Hindlimb muscle (tissue), 1 donor: ENCODE measurements around the gene NEAT1. TPM values are rescaled to one million over a fixed set of nuclear protein-coding genes. Genes with fewer than 3 reads are reported as not detected.
"Not testable (repeated sequence)": the region's sequence is repeated elsewhere in the genome, so short reads cannot be mapped to it uniquely, and the experiment has no call there.

Experiments used
- DNase-seq: peaks from one replicate; pipeline ENCODE4 v3.0.0-alpha.2; 2013
- polyA plus RNA-seq: library from polyadenylated mRNA; unstranded; fragments of 120-200 nt; gene quantifications from one replicate; pipeline ENCODE4 v1.2.1, GENCODE V29; 2013; ENCODE audit not compliant: insufficient read length

Gene NEAT1
- polyA plus RNA-seq, 1 donor, result 88.9 TPM

DNA sequence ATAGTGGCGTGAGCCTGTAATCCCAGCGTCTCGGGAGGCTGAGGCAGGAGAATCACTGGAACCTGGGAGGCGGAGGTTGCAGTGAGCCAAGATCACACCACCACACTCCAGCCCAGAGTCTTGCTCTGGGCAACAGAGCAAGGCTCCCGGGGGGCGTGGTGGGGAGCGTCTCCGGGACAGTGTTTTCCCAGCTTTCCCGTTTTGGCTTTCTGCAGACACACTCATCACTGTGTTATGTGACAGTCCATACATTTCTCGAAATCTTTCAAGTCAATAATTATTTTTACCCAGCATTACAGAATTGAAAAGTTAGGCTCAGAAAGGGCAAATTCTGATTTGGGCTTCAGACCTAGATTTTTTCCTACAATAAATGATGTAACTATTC is 31.7 kb downstream of the NEAT1 start:
- no peak for DNase-seq

DNA sequence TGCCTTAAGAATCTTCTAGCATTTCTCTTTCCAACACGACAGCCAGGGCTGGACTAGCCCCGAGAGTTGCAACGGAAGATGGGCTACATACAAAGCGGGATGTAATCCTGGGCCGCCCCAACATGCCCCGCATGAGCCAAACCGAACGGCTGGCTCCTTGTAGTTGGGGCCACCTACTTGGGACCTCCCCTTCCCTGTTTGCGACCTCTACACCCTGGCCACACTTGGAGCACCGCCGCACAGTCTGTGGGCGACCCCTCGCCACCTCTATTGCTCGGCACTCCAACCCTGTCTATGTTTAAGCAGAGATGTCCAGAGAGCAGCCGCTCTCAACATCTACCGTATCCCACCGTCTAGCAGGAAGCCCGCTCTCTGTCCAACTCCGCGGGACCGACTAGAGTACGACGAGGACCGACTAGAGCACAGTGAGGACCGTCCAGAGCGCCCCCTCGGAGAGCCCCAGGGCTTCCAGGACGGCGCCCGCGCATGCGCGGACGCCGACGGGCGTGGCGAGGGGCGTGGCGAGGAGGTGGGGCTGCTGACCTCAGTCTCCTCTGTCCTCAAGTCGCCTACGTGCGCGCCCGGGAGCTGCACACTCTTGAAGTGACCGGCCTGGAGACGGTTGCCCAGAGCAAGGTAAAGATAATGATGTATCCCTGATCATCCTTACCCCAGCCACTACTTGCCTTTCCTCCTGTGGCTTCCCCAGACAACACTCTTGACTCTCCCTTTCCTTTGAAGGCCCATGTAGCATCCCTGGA is 32.3 kb downstream of the NEAT1 start:
- DNase-seq, result peak; percentile 95

DNA sequence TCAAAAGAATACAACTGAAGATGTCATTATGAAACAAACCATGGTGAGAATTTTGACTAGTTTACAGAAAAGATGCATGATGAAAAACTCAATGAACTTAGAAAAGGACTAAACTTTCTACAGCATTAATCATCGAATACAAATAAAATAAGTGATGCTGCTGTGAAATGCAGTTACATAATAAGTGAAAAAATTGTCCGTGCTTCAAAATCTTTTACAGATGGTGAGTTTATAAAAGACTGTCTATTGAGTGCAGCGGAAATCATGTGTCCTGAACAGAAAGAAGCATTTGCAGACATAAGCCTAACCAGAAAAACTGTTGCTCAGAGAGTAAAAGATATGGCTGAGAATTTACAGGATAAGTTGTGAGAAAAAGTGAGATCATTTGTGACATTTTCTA is 33.8 kb downstream of the NEAT1 start:
- no peak for DNase-seq

DNA sequence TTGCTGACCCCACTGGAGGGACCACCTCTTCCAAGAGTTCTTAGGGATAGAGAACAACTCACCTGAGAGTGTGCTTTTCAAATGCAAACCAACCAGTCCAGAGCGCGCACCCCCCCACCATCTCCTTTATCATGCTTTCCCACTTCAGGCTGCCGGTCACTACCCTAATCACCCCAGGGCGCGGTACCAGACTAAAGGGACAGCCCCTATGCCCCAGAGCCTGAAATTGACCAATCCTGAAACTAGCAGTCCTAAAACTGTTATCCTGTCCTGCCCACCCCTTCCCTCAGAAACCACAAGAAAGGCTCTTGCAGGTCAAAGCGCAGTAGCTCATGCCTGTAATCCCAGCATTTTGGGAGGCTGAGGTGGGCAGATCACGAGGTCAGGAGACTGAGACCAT is 37.0 kb downstream of the NEAT1 start:
- DNase-seq, result no peak

DNA sequence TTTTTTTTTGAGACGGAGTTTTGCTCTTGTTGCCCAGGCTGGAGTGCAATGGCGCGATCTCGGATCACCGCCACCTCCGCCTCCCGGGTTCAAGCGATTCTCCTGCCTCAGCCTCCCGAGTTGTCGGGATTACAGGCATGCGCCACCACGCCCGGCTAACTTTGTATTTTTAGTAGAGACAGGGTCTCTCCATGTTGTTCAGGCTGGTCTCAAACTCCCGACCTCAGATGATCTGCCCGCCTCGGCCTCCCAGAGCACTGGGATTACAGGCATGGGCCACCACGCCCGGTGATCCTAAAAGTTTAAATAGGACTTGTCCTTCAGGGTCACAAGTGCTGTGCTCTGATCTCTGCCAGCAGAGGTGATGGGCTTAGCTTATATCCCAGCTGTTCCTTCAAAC is 42.9 kb downstream of the NEAT1 start:
- DNase-seq, result not testable (repeated sequence)

DNA sequence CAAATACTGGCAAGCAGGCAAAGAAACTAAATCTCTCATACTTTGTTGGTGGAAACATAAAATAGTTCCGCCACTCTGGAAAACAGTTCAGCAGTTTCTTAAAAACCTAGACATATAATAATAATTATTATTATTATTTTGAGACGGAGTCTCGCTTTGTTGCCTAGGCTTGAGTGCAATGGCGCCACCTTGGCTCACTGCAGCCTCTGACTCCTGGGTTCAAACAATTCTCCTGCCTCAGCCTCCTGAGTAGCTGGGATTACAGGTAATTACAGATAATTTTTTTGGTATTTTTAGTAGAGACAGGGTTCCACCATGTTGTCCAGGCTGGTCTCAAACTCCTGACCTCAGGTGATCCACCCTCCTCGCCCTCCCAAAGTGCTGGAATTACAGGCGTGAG is 44.7 kb downstream of the NEAT1 start:
- not testable (repeated sequence) for DNase-seq

DNA sequence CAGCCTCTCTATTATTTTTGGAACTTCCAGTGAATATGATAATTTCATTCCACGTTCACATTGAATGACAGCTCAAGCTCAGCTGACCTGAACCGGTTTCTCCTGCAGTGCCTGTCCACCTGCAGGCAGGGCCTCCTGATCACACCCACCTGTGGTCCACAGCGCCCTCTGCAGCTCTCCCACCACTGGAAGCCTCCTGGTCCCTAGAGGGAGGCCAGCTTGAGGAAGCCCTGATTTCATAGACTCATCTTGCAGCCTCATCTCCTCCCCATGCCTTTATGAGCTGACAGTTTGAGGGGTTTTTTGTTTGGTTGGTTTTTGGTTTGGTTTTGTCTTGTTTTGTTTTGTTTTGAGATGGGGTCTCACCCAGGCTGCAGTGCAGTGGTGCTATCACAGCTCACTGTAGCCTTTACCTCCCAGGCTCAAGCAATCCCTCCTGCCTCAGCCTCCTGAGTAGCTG is 46.3 kb downstream of the NEAT1 start:
- no peak for DNase-seq

DNA sequence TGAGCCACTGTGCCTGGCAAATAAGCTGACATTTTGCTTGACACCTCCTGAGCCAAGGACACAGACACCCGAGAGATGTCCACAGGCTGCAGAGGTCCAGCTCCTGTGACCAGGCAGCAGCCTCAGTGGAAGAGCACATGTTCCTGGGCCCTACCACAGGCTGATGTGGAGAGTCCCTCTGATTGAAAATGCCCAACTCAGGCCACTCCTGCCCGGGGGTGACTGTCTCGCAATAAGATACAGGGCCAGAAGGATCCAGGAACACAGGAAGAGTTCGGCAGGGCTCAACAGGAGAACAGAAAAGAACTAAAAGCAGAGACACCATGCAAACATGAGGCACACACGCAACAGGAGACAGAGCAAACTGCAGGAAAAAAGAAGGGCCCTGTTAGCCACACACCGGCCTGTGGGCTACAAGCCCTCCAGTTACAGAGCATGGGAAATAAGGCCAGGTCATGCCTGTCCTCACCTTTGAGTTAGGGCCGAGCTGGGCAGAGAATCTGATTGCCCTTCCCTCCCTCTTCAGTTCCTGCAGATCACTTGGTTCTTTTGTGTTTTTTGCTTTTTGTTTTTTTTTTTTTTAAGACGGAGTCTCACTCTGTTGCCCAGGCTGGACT is 47.9 kb downstream of the NEAT1 start:
- DNase-seq, result no peak

DNA sequence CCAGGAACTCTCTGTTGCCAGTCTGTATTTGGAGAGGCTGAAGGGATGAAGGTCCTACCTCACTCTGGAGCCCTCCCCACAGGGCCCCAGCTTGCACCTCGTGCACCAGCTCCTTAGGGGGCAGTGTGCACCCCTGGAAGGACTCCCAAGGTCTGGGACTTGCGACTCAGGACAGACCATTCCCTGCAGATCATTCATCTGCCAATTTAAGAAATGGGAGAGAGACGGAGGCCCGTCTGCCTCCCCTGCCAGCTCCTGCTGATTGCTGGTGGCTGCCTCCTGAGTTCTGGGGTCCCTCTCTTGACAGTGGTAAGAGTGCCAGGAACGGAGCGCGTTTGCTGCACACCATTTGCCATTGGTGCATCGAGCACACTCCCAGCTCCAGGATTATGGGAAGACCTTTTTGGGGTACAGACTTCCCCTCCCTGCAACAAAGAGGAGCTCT is 48.9 kb downstream of the NEAT1 start:
- DNase-seq, result no peak

DNA sequence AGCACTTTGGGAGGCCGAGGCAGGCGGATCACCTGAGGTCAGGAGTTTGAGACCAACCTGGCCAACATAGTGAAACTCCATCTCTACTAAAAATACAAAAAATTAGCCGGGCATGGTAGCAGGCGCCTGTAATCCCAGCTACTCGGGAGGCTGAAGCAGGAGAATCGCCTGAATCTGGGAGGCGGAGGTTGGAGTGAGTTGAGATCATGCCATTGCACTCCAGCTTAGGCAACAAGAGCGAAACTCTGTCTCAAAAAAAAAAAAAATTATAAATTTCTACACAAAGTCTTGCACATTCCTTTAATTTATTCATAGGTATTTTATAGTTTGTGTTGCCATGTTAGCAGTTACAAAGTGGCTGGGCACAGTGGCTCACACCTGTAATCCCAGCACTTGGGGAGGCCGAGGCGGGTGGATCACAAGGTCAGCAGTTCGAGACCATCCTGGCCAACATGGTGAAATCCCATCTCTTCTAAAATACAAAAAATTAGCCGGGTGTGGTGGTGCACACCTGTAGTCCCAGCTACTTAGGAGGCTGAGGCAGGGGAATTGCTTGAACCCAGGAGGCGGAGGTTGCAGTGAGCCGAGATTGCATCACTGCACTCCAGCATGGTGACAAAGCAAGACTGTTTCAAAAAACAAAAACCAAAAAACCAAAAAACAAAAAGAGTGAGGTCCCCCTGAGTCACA is 50.1 kb downstream of the NEAT1 start:
- DNase-seq, result not testable (repeated sequence)

DNA sequence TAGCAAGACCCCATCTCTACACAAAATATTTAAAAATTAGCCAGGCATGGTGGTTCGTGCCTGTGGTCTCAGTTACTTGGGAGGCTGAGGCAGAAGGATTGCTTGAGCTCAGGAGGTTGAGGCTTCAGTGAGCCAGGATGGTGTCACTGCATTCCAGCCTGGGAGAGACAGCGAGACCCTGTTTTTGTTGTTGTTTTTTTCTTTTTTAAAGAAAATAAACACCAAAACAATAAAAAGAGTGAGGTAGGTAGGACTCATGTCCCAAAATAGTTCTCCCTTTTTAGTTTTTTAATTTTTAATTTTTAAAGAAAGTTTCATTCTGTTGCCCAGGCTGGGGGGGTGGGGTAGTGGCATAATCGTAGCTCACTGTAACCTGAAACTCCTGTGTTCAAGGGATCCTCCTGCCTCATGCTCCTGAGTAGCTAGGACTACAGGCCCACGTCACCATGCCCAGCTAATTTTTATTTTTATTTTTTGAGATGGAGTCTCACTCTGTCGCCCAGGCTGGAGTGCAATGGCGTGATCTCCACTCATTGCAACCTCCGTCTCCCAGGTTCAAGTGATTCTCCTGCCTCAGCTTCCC is 50.8 kb downstream of the NEAT1 start:
- DNase-seq, result no peak

DNA sequence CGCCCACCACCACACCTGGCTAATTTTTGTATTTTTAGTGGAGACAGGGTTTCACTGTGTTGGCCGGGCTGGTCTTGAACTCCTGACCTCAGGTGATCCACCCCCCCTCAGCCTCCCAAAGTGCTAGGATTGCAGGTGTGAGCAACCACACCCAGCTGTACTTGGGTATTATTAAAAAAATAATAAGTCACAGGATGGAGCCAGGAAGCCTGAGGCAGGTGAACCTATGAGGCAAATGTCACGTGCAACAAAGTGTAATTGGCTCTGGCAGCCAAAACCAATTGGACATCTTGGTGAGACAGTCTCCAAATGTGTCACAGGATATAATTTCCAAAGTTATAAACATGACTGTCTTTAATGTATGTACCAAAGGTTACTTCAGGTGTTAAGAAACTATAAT is 52.3 kb downstream of the NEAT1 start:
- DNase-seq, result no peak

DNA sequence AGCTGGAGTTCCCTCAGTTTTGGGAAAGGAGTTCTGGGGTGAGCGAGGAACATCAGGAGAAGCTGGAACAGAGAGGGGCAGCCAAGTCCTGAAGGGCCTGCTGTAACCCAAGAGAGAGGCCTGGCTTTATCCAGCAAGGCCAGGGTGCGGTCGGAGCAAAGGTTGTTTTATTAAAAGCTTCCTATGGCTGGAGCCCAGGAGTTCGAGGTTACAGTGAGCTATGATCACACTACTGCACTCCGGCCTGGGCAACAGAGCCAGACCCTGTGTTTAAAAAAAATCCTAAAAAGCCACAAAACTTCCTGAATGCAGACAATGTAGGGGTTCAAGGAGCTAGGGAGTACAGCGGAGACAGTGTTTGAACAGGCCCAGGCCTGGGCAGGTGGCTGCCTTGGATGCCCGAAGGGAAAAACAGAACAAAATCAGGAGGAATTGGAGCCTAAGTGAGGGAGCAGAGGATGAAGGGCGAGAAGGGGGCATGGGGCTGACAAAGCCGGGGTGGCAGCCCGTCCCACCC is 54.1 kb downstream of the NEAT1 start:
- no peak for DNase-seq

DNA sequence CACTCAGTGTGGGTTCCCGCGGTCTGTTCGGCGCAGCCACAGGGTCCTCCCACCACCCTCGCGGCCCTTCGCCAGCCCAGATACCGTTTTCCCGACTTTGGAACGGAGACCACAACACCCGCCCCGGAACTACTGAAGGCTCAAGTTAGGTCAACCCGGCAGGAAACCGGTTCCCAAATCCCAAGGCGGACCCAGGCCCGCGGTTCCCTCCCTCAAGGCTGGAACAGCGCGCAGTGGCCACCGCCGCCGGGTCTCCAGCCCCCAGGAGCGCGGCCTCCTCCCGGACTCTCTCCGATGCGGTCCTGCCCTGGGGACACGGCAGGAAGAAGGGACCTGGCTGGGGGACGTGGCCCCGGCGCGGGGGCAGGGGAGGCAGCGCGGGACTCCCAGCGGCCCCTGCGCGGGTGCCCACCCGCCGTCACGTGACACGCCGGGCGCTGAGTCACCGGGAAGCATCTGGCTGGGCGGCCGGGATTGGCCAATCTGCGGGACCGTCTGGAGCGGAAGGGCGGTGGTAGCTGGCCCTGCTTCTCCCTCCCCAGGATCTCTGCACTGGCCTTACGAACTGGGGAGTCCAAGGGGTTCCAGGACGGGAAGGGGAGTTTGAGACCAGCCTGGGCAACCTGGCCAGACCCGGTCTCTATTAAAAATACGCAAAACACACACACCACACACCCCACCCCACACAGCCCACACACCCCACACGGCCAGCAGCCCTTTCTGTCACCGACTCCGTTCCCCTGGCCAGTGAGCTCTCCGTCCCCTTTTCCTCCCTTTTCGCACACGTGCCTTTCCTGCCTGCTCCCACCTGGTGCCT is 54.8 kb downstream of the NEAT1 start:
- DNase-seq, result peak; percentile 95

DNA sequence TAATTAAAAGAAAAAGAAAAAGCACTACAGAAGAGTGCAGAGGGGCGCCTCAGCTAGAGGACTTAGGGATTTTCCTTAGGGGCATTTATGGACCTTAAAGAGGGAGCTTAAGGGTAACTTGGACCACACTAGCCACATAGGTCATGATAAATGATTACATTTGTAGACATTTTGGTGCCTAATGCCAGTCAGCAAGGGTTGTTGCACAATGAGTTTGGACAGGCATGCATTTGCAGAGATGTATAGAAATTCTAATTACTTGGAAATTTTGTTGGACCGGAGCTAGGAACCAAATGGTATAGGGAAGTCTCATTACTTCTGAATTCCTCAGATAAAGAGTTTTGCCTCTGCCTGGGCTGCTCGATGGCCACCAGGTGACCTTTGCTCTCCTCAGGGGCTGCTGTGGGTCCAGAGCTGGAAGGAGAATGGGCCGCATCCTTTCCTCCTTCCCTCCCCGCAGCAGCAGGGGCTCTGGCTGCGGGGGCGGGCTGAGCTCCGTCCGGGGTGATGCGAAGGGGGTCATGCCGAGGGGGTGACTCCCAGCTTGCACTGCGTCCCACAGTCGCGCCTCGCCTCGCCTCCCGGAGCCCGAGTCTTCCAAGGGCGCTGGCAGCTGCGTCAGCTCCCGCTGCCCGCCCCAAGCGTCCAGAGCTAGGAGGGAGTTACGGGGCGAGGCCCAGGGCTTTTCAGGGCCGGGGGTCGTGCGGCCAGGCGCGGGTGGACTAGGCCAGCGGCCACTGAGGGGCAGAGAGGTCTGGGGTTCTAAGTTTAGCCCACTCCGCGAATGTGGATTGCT is 56.0 kb downstream of the NEAT1 start:
- no peak for DNase-seq

DNA sequence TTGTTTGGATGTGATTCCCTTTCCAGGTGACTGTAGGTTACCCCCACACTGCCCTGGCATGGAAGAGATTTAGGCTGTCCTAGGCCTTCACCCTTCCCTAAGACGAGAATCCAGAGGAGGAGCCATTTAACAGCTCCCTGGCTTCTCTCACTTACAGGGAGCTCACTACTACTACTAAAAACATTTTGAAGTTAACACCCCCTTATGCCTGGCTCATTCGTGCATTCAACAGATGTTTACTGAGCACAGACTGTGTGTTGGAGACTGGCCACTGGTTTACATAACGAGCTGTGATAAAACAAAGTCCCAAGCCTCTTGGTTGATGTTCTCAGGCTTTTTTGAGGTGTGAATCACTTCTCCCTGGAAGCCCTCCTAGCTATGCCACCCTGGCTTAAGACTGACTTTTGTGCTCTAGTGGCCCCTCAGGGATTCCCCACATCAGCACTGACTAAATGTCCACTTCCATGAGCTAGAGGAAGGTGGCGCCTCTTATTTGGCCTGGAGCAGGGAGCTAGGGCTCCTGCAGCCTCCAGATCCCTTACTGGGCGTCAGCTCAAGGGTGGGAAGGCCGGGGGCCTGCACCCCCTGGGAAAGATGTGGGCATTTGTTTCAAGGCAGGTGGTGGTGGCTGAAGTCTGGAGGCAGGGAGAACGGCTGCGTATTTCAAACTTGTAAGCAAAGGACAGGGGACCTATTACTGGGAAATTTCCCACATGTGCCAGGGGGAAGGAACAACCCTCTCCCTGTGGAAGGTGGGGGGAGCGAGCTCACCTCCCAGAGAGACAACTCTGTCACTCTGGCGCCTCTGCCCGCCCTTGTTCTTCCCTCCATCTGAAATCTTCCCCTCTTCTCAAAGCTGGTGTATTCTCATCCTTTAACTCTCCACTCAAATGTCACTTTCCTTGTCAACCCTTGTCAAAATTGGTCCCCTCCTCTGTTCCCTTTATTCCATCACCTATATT is 56.9 kb downstream of the NEAT1 start:
- DNase-seq, result no peak

DNA sequence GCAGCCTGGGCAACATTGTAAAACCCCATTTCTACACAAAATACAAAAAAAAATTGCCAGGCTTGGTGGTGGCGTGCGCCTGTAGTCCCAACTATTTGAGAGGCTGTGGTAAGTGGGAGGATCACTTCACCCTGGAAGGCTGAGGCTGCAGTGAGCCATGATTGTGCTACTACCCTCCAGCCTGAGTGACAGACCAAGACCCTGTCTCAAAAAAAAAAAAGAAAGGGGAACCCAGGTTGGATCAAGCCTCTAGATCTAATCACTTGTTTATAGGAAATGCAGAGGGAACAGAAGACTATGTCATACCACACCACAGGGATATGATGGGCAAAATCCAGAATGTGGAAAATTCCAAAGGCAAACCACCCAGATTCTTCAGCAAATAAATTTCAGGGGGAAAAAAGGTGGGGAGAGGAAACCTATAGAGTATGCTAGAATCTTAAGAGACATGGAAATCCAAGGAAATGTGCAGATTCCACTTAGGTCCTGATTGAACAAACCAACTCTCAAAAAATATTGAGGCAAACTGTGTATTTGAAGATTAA is 59.8 kb downstream of the NEAT1 start:
- no peak for DNase-seq

DNA sequence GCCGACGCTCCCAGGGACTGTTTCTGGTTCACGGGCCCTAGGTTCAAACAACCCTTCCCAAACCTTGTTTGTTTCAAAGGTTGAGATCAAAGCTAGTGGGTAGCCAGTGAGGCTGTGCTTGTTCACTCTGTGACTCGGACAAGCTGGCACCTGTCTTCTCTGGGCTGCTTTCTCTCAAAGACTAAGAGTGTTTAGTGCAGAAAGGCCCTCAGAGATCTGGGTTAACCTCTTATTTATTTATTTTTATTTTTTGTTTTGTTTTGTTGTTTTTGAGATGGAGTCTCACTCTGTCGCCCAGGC is 63.3 kb downstream of the NEAT1 start:
- DNase-seq, result peak; percentile 23

DNA sequence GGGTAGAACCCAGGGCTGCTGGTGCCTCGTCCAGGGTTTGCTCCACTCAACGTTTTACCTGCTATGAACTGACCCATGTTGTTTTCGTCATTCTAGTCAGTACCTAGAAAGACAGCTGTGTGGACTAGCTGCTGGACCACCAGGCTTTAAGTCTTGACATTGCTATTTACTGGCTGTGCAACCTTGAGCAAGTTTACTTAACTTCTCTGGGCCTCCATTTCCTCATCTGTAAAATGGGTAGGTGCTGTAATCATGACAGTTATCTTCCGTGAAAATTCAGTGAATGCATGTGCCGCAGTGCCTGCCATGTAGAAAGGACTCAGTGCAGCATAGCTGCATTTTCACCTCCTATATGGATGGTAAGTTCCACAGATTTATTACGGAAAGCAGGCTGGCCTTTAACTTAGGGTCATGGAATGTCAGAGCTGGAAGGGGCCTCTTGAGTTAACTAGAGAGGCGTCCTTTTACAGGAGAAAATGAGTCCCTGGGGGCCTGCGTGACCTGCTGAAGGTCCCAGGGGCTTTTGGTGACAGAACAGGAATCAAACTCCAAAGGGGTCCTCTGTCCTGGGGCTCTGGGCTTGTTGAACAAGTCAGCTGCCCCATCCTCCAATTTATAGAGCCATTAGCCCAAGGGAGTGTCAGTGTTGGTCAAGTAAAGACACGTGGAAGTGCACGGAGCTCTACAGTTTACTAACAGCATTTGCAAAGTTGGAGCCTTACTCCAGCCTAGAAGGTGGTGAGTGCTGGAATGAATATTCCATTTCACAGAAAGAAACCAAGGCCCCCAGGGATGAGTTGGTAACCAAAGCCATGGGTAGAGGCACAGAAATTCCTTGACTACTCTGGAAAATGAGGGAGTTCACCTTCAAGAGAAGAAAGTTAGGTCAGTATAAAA is 64.2 kb downstream of the NEAT1 start:
- DNase-seq, result no peak
